Loucy (cell line): Measurements from ENCODE around the gene PTPRK.

Source experiments
- H2AFZ ChIP-seq: fragments of 200-600 bp; sonication (generic); 2 replicates; pipeline ENCODE4 v1.6.0; 2016; ENCODE audit warnings: antibody characterized with exemption, mild to moderate bottlenecking, low read length, moderate library complexity
- H3F3A ChIP-seq: fragments of 200-600 bp; 2 replicates; pipeline ENCODE4 v1.6.0; 2016; ENCODE audit warnings: antibody characterized with exemption, low read depth, mild to moderate bottlenecking
- H3K27me3 ChIP-seq: fragments of 200-600 bp; sonication (generic); 2 replicates; pipeline ENCODE4 v1.6.1; 2014; ENCODE audit warnings: low read length, mild to moderate bottlenecking; ENCODE audit not compliant: insufficient read depth, poor library complexity, severe bottlenecking
- H3K36me3 ChIP-seq: fragments of 200-600 bp; sonication (generic); 2 replicates; pipeline ENCODE4 v1.6.1; 2016; ENCODE audit warnings: low read length; ENCODE audit not compliant: insufficient read depth
- H3K4me1 ChIP-seq: fragments of 200-600 bp; sonication (generic); 2 replicates; pipeline ENCODE4 v1.5.1; 2014; ENCODE audit warnings: low read length, mild to moderate bottlenecking; ENCODE audit not compliant: insufficient read depth, poor library complexity, severe bottlenecking
- H3K4me2 ChIP-seq: fragments of 200-600 bp; sonication (generic); 2 replicates; pipeline ENCODE4 v1.6.0; 2014; ENCODE audit warnings: antibody characterized with exemption, low read length, low read depth, mild to moderate bottlenecking; ENCODE audit not compliant: poor library complexity, severe bottlenecking
- H3K4me3 ChIP-seq: fragments of 200-600 bp; sonication (generic); 2 replicates; pipeline ENCODE4 v1.5.1; 2014; ENCODE audit warnings: low read length, mild to moderate bottlenecking, mixed read lengths; ENCODE audit not compliant: poor library complexity, severe bottlenecking
- H3K79me2 ChIP-seq: fragments of 200-600 bp; sonication (generic); 2 replicates; pipeline ENCODE4 v1.6.1; 2014; ENCODE audit warnings: low read length; ENCODE audit not compliant: insufficient read depth
- H3K9ac ChIP-seq: fragments of 200-600 bp; sonication (generic); 2 replicates; pipeline ENCODE4 v1.6.0; 2014; ENCODE audit warnings: mild to moderate bottlenecking, low read depth, low read length, moderate library complexity; ENCODE audit not compliant: poor library complexity, severe bottlenecking
- H3K9me2 ChIP-seq: fragments of 200-600 bp; sonication (generic); replicated peaks from 2 replicates; pipeline ENCODE4 v1.6.1; 2016; ENCODE audit warnings: low read depth, low read length, mixed read lengths
- H3K9me3 ChIP-seq: fragments of 200-600 bp; sonication (generic); 2 replicates; pipeline ENCODE4 v1.6.1; 2014; ENCODE audit warnings: mild to moderate bottlenecking, antibody characterized with exemption, low read length, low read depth; ENCODE audit not compliant: insufficient read depth
- H4K20me1 ChIP-seq: fragments of 200-600 bp; sonication (generic); 2 replicates; pipeline ENCODE4 v1.6.0; 2014; ENCODE audit warnings: antibody characterized with exemption, low read length, mild to moderate bottlenecking; ENCODE audit not compliant: insufficient read depth, poor library complexity, severe bottlenecking
- EZH2phosphoT487 ChIP-seq: fragments of 200-600 bp; IDR thresholded peaks from 2 replicates; pipeline ENCODE4 v1.6.1; 2018; ENCODE audit warnings: antibody characterized with exemption, mild to moderate bottlenecking, moderate library complexity, borderline replicate concordance
- TF ChIP-seq, protein P1 (sequence below): fragments of 200-600 bp; sonication (generic); conservative IDR thresholded peaks from 2 replicates; pipeline ENCODE4 v1.5.1; 2014; ENCODE audit warnings: mild to moderate bottlenecking, antibody characterized with exemption, low read length

The PTPRK gene

GRCh38 chr6:128282961-128283360, 237.4 kb downstream of the PTPRK start:
- Histone ChIP-seq H3K9ac (no peak overlapping the region), H3F3A (no peaks in the 10 kb centered on the region), H3K4me2 (no peak overlapping the region), H3K4me1 (peaks cover 7% of the 10 kb centered on the region), H3K79me2 (no peaks in the 10 kb centered on the region), H3K36me3 (no peaks in the 10 kb centered on the region), H2AFZ (no peak overlapping the region), H3K4me3 (no peak overlapping the region), H3K9me3 (no peaks in the 10 kb centered on the region), H4K20me1 (no peaks in the 10 kb centered on the region), H3K9me2 (no peaks in the 10 kb centered on the region), H3K27me3 (no peaks in the 10 kb centered on the region)
- TF ChIP-seq, protein P1, sequence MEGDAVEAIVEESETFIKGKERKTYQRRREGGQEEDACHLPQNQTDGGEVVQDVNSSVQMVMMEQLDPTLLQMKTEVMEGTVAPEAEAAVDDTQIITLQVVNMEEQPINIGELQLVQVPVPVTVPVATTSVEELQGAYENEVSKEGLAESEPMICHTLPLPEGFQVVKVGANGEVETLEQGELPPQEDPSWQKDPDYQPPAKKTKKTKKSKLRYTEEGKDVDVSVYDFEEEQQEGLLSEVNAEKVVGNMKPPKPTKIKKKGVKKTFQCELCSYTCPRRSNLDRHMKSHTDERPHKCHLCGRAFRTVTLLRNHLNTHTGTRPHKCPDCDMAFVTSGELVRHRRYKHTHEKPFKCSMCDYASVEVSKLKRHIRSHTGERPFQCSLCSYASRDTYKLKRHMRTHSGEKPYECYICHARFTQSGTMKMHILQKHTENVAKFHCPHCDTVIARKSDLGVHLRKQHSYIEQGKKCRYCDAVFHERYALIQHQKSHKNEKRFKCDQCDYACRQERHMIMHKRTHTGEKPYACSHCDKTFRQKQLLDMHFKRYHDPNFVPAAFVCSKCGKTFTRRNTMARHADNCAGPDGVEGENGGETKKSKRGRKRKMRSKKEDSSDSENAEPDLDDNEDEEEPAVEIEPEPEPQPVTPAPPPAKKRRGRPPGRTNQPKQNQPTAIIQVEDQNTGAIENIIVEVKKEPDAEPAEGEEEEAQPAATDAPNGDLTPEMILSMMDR, result no peak
- TF ChIP-seq EZH2phosphoT487, result no peak

- H3K9me3 ChIP-seq, result no peaks in the 10 kb centered on the region
- no peak overlapping the region for H2AFZ ChIP-seq
- H3K36me3 ChIP-seq, result no peaks in the 10 kb centered on the region
- H3K27me3 ChIP-seq, result no peaks in the 10 kb centered on the region
- H3K4me3 ChIP-seq, result no peak overlapping the region
- peaks cover 7% of the 10 kb centered on the region for H3K4me1 ChIP-seq
- no peaks in the 10 kb centered on the region for H3F3A ChIP-seq
- TF ChIP-seq, protein P1, result no peak
- TF ChIP-seq EZH2phosphoT487, result no peak
- no peak overlapping the region for H3K4me2 ChIP-seq
- no peaks in the 10 kb centered on the region for H3K9me2 ChIP-seq
- H3K79me2 ChIP-seq, result no peaks in the 10 kb centered on the region
- H3K9ac ChIP-seq, result no peak overlapping the region
- H4K20me1 ChIP-seq, result no peaks in the 10 kb centered on the region
Observed at GRCh38 chr6:128280960-128281359, 239.4 kb downstream of the PTPRK start.

DNA sequence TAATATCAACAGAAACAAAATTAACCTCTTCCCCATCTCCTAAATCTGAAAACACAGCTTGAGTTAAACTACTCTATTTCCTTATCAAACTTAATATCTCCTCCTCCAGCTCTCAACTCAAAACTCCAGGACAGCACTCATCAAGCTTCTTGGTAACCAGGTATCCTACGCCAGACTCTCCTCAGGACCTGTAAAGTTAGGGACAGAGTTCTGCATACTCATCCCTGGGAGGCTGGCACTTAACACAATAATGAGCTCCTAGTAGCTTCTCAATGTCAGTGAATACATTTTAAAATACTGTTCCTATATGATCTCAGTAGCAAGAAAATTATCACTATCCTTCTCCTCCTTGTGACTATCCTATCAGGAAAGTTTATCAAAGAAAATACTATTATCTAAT, 240.3 kb downstream of the PTPRK start:
- Histone ChIP-seq H3F3A (no peaks in the 10 kb centered on the region), H3K9me2 (no peaks in the 10 kb centered on the region), H3K9me3 (no peaks in the 10 kb centered on the region), H3K36me3 (no peaks in the 10 kb centered on the region), H3K4me2 (no peak overlapping the region), H3K27me3 (no peaks in the 10 kb centered on the region), H3K79me2 (no peaks in the 10 kb centered on the region), H3K4me3 (no peak overlapping the region), H2AFZ (no peak overlapping the region), H4K20me1 (no peaks in the 10 kb centered on the region), H3K4me1 (peaks cover 7% of the 10 kb centered on the region), H3K9ac (no peak overlapping the region)
- TF ChIP-seq EZH2phosphoT487, result no peak
- TF ChIP-seq, protein P1, result no peak
